Breast epithelium (tissue), 4 donors: ENCODE data around the gene CRIP3. TPM values are rescaled to one million over a fixed set of nuclear protein-coding genes. Genes with fewer than 3 reads are reported as not detected.
A peak's percentile ranks its signal among the peaks of the same experiment; 100 is the strongest.

Source experiments
- DNase-seq, 2 donors: peaks; one replicate each; pipeline ENCODE4 v3.0.0-alpha.2; 2019; ENCODE audit warnings: low spot score in 2 of 2
- H3K27ac ChIP-seq, 2 donors: fragments of 200-600 bp; sonication (generic) in 1 of 2; one replicate each; pipeline ENCODE4 v1.5.1; 2016 to 2019; ENCODE audit warnings: mild to moderate bottlenecking in 1 of 2
- H3K27me3 ChIP-seq, 2 donors: fragments of 200-600 bp; sonication (generic) in 1 of 2; one replicate each; pipeline versions ENCODE4 v1.5.1 to v1.6.0; 2017 to 2019; ENCODE audit warnings: control low read depth in 1 of 2, mild to moderate bottlenecking in 1 of 2
- H3K36me3 ChIP-seq: fragments of 200-600 bp; one replicate; pipeline ENCODE4 v1.5.1; 2019
- H3K4me1 ChIP-seq, 2 donors: fragments of 200-600 bp; sonication (generic); one replicate each; pipeline ENCODE4 v1.5.1; 2016 to 2019; ENCODE audit warnings: control low read depth in 1 of 2
- H3K4me3 ChIP-seq, 3 donors: fragments of 200-600 bp; sonication (generic); 1 replicate in 2 of 3; 2 replicates in 1 of 3; pipeline ENCODE4 v1.5.1; 2016 to 2019; ENCODE audit warnings: mild to moderate bottlenecking in 3 of 3, moderate library complexity in 2 of 3
- H3K9me3 ChIP-seq, 2 donors: fragments of 200-600 bp; sonication (generic) in 1 of 2; one replicate each; pipeline ENCODE4 v1.5.1; 2016 to 2019; ENCODE audit warnings: control low read depth in 1 of 2
- POLR2A ChIP-seq: fragments of 450-650 bp; IDR thresholded peaks from one replicate; pipeline ENCODE4 v1.6.1; 2016; ENCODE audit warnings: antibody characterized with exemption, mild to moderate bottlenecking, moderate library complexity
- POLR2AphosphoS5 ChIP-seq, 3 donors: sonication (generic); formaldehyde crosslinking; IDR thresholded peaks; one replicate each; pipeline ENCODE4 v1.6.1; 2017; ENCODE audit warnings: antibody characterized with exemption in 3 of 3
- intact Hi-C: fragments of 100-400 bp; cut with DNase I; formaldehyde crosslinking; loops from one replicate; pipeline ENCODE4 v1.15.1; 2023; ENCODE audit warnings: low total_unique reads
- total RNA-seq, 3 donors: library from RNA; depleted of rRNA; stranded (reverse); fragments of >200 nt; gene quantifications; one replicate each; pipeline ENCODE4 v1.1.0, GENCODE V29; 2016
- TF ChIP-seq, protein P1 (sequence below), 3 donors: fragments of 450-650 bp; IDR thresholded peaks; one replicate each; pipeline ENCODE4 v1.5.1; 2016 to 2017; ENCODE audit warnings: antibody characterized with exemption in 3 of 3, mild to moderate bottlenecking in 3 of 3, moderate library complexity in 3 of 3

The CRIP3 gene
- total RNA-seq, 3 donors from 2014 or later: 1.6 to 2.1 (median 1.9) TPM

- H3K4me1 ChIP-seq: no peaks in the 10 kb centered on the region
- H3K27me3 ChIP-seq: peaks cover 0 to 41% of the 10 kb centered on the region in 2 donors
- H3K27ac ChIP-seq: no peak overlapping the region
- TF ChIP-seq, protein P1, sequence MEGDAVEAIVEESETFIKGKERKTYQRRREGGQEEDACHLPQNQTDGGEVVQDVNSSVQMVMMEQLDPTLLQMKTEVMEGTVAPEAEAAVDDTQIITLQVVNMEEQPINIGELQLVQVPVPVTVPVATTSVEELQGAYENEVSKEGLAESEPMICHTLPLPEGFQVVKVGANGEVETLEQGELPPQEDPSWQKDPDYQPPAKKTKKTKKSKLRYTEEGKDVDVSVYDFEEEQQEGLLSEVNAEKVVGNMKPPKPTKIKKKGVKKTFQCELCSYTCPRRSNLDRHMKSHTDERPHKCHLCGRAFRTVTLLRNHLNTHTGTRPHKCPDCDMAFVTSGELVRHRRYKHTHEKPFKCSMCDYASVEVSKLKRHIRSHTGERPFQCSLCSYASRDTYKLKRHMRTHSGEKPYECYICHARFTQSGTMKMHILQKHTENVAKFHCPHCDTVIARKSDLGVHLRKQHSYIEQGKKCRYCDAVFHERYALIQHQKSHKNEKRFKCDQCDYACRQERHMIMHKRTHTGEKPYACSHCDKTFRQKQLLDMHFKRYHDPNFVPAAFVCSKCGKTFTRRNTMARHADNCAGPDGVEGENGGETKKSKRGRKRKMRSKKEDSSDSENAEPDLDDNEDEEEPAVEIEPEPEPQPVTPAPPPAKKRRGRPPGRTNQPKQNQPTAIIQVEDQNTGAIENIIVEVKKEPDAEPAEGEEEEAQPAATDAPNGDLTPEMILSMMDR (IDR thresholded peaks at IDR 0.05): no peak
- no peak for TF ChIP-seq POLR2AphosphoS5 (IDR thresholded peaks at IDR 0.05)
- TF ChIP-seq POLR2A: no peak
- no peaks in the 10 kb centered on the region for H3K36me3 ChIP-seq
- intact Hi-C loops: no loop called here
- H3K4me3 ChIP-seq: no peak overlapping the region
- no peak for DNase-seq
- H3K9me3 ChIP-seq: no peaks in the 10 kb centered on the region
Observed at GRCh38 chr6:43286456-43286979, 22.1 kb downstream of the CRIP3 start.

GRCh38 chr6:43285832-43286231 is 22.8 kb downstream of the CRIP3 start:
- Histone ChIP-seq H3K4me1 (no peaks in the 10 kb centered on the region), H3K9me3 (no peaks in the 10 kb centered on the region), H3K4me3 (no peak overlapping the region), H3K36me3 (no peaks in the 10 kb centered on the region), H3K27ac (no peak overlapping the region), H3K27me3 (peaks cover 0 to 44% of the 10 kb centered on the region in 2 donors)
- intact Hi-C loops: no loop called here
- TF ChIP-seq POLR2AphosphoS5 (IDR thresholded peaks at IDR 0.05) (no peak), POLR2A (no peak)
- TF ChIP-seq, protein P1 (IDR thresholded peaks at IDR 0.05): no peak
- no peak for DNase-seq

DNA sequence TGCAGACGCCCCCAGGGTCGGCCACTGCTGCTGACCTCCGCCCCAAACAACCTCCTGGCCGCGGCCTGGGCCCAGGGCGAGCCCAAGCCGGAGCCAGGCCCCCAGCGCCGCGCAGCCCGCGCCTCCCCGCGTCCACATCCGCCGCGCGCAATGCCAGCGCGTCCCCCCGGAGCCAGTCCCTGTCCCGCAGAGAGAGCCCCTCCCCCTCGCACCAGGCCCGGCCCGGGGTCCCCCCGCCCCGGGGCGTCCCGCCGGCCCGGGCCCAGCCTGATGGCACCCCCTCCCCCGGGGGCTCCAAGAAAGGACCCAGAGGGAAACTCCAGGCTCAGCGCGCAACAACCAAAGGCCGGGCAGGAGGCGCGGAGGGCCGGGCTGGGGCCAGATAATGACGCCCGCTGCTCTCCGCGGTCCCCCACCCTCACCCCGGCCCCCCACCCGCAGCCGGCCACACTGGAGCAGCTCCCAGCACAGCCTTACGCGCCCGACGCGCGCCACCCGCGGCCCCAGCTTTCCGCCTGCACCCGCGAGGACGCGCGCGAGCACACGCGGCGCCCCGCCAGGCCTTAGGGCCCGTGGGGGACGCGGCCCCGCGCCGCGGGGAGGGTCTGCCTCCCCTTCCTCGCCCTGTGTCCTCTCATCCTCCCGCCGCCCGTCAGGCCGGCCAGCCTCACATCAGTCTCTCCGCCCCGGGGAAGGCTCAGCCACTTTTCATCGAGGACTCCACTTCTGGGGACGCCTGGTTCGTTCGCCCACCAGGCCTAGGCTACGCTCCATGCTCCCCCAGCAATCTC is 23.4 kb downstream of the CRIP3 start:
- H3K4me1 ChIP-seq: no peaks in the 10 kb centered on the region
- no peaks in the 10 kb centered on the region for H3K9me3 ChIP-seq
- H3K27me3 ChIP-seq: peaks cover 0 to 44% of the 10 kb centered on the region in 2 donors
- intact Hi-C loops: no loop called here
- TF ChIP-seq, protein P1 (IDR thresholded peaks at IDR 0.05): no peak
- TF ChIP-seq POLR2AphosphoS5 (IDR thresholded peaks at IDR 0.05): no peak
- TF ChIP-seq POLR2A: no peak
- peak overlapping the region; percentile 9 to 52 (median 43) for H3K4me3 ChIP-seq
- no peaks in the 10 kb centered on the region for H3K36me3 ChIP-seq
- no peak overlapping the region for H3K27ac ChIP-seq
- no peak for DNase-seq

DNA sequence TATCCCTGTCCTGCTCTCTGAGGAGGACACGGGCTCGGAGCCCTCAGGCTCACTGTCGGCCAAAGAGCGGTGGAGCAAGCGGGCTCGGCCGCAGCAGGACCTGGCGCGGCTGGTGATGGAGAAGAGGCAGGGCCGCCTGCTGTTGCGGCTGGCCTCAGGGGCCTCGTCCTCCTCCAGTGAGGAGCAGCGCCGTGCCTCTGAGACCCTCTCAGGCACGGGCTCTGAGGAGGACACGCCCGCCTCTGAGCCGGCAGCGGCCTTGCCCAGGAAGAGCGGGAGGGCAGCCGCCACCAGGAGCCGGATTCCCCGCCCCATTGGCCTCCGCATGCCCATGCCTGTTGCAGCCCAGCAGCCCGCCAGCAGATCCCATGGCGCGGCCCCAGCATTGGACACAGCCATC is 24.7 kb downstream of the CRIP3 start:
- intact Hi-C loops: no loop called here
- DNase-seq: no peak
- peak overlapping the region in 2 of 3 donors; percentile 35 to 43 for H3K4me3 ChIP-seq
- TF ChIP-seq POLR2AphosphoS5 (IDR thresholded peaks at IDR 0.05) (no peak), POLR2A (no peak)
- TF ChIP-seq, protein P1 (IDR thresholded peaks at IDR 0.05): no peak
- H3K36me3 ChIP-seq: no peaks in the 10 kb centered on the region
- no peaks in the 10 kb centered on the region for H3K9me3 ChIP-seq
- no peak overlapping the region for H3K27ac ChIP-seq
- H3K27me3 ChIP-seq: peaks cover 0 to 44% of the 10 kb centered on the region in 2 donors
- H3K4me1 ChIP-seq: no peaks in the 10 kb centered on the region

DNA sequence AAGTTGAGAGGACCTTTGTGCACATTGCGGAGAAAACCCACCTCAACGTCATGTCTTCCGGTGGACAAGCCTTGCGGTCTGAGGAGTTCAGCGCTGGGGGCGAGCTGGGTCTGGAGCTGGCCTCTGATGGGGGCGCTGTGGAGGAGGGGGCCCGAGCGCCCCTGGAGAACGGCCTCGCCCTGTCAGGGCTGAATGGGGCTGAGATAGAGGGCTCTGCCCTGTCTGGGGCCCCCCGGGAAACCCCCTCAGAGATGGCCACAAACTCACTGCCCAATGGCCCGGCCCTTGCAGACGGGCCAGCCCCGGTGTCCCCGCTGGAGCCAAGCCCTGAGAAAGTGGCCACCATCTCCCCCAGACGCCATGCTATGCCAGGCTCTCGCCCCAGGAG is 25.1 kb downstream of the CRIP3 start:
- Histone ChIP-seq H3K27ac (no peak overlapping the region), H3K4me3 (peak overlapping the region in 2 of 3 donors; percentile 35 to 43), H3K27me3 (peaks cover 0 to 44% of the 10 kb centered on the region in 2 donors), H3K9me3 (no peaks in the 10 kb centered on the region), H3K4me1 (no peaks in the 10 kb centered on the region), H3K36me3 (no peaks in the 10 kb centered on the region)
- DNase-seq: no peak
- intact Hi-C loops: no loop called here
- TF ChIP-seq POLR2A: no peak
- TF ChIP-seq, protein P1 (IDR thresholded peaks at IDR 0.05): no peak
- TF ChIP-seq POLR2AphosphoS5 (IDR thresholded peaks at IDR 0.05): no peak
